ENCODE results near the gene CSRP2.

The CSRP2 gene

GRCh38 chr12:76878899-76879709 is at the start of gene CSRP2:
TSS of gene CSRP2 (minus strand) at chr12:76879019. CDS start at chr12:76866260, 12,759 bp downstream.
- no peaks in the 10 kb centered on the region for H3K27me3 ChIP-seq (ENCODE audit: control insufficient read depth, insufficient read depth, low read length)
- no peaks in the 10 kb centered on the region for H3K9me3 ChIP-seq (ENCODE audit: control insufficient read depth, insufficient read depth, low read depth, low read length)
- H3K27ac ChIP-seq (ENCODE audit: low read depth, low read length): peak within 1 kb of the TSS; percentile 91
- H3K4me3 ChIP-seq (ENCODE audit: low read depth, low read length): peak within 1 kb of the TSS; percentile 77
- peak within 1 kb of the TSS; percentile 91 for H3K9ac ChIP-seq (ENCODE audit: low read length)
- H3K4me1 ChIP-seq (ENCODE audit: control insufficient read depth, insufficient read depth, low read length): peaks cover 28% of the 10 kb centered on the region
- H3K36me3 ChIP-seq (ENCODE audit: control insufficient read depth, insufficient read depth, low read length): no peaks in the 10 kb centered on the region

GRCh38 chr12:76927170-76927784 is 48.5 kb upstream of the CSRP2 start:
- Histone ChIP-seq H3K9me3 (ENCODE audit: control insufficient read depth, insufficient read depth, low read depth, low read length) (no peaks in the 10 kb centered on the region), H3K4me3 (ENCODE audit: low read depth, low read length) (no peak overlapping the region), H3K9ac (ENCODE audit: low read length) (no peak overlapping the region), H3K27ac (ENCODE audit: low read depth, low read length) (no peak overlapping the region), H3K4me1 (ENCODE audit: control insufficient read depth, insufficient read depth, low read length) (no peaks in the 10 kb centered on the region), H3K27me3 (ENCODE audit: control insufficient read depth, insufficient read depth, low read length) (no peaks in the 10 kb centered on the region), H3K36me3 (ENCODE audit: control insufficient read depth, insufficient read depth, low read length) (no peaks in the 10 kb centered on the region)

- Histone ChIP-seq H3K4me1 (ENCODE audit: control insufficient read depth, insufficient read depth, low read length) (peaks cover 13% of the 10 kb centered on the region), H3K9me3 (ENCODE audit: control insufficient read depth, insufficient read depth, low read depth, low read length) (no peaks in the 10 kb centered on the region), H3K4me3 (ENCODE audit: low read depth, low read length) (no peak overlapping the region), H3K27ac (ENCODE audit: low read depth, low read length) (no peak overlapping the region), H3K27me3 (ENCODE audit: control insufficient read depth, insufficient read depth, low read length) (no peaks in the 10 kb centered on the region), H3K9ac (ENCODE audit: low read length) (no peak overlapping the region), H3K36me3 (ENCODE audit: control insufficient read depth, insufficient read depth, low read length) (no peaks in the 10 kb centered on the region)
These were observed 46.3 kb upstream of the CSRP2 start for GRCh38 chr12:76925135-76925534.

- Histone ChIP-seq H3K36me3 (ENCODE audit: control insufficient read depth, insufficient read depth, low read length) (no peaks in the 10 kb centered on the region), H3K9me3 (ENCODE audit: control insufficient read depth, insufficient read depth, low read depth, low read length) (no peaks in the 10 kb centered on the region), H3K4me1 (ENCODE audit: control insufficient read depth, insufficient read depth, low read length) (peaks cover 20% of the 10 kb centered on the region), H3K27ac (ENCODE audit: low read depth, low read length) (no peak overlapping the region), H3K9ac (ENCODE audit: low read length) (no peak overlapping the region), H3K4me3 (ENCODE audit: low read depth, low read length) (no peak overlapping the region), H3K27me3 (ENCODE audit: control insufficient read depth, insufficient read depth, low read length) (no peaks in the 10 kb centered on the region)
These were observed 44.0 kb upstream of the CSRP2 start for GRCh38 chr12:76922866-76923265.

GRCh38 chr12:76921891-76922664 is 43.3 kb upstream of the CSRP2 start:
- peaks cover 20% of the 10 kb centered on the region for H3K4me1 ChIP-seq (ENCODE audit: control insufficient read depth, insufficient read depth, low read length)
- no peak overlapping the region for H3K27ac ChIP-seq (ENCODE audit: low read depth, low read length)
- no peak overlapping the region for H3K4me3 ChIP-seq (ENCODE audit: low read depth, low read length)
- no peak overlapping the region for H3K9ac ChIP-seq (ENCODE audit: low read length)
- no peaks in the 10 kb centered on the region for H3K9me3 ChIP-seq (ENCODE audit: control insufficient read depth, insufficient read depth, low read depth, low read length)
- no peaks in the 10 kb centered on the region for H3K27me3 ChIP-seq (ENCODE audit: control insufficient read depth, insufficient read depth, low read length)
- no peaks in the 10 kb centered on the region for H3K36me3 ChIP-seq (ENCODE audit: control insufficient read depth, insufficient read depth, low read length)

GRCh38 chr12:76921100-76921471 is 42.3 kb upstream of the CSRP2 start:
- H3K4me1 ChIP-seq (ENCODE audit: control insufficient read depth, insufficient read depth, low read length): peaks cover 20% of the 10 kb centered on the region
- H3K9ac ChIP-seq (ENCODE audit: low read length): no peak overlapping the region
- H3K9me3 ChIP-seq (ENCODE audit: control insufficient read depth, insufficient read depth, low read depth, low read length): no peaks in the 10 kb centered on the region
- H3K27ac ChIP-seq (ENCODE audit: low read depth, low read length): no peak overlapping the region
- H3K36me3 ChIP-seq (ENCODE audit: control insufficient read depth, insufficient read depth, low read length): no peaks in the 10 kb centered on the region
- no peak overlapping the region for H3K4me3 ChIP-seq (ENCODE audit: low read depth, low read length)
- no peaks in the 10 kb centered on the region for H3K27me3 ChIP-seq (ENCODE audit: control insufficient read depth, insufficient read depth, low read length)

- H3K36me3 ChIP-seq (ENCODE audit: control insufficient read depth, insufficient read depth, low read length): no peaks in the 10 kb centered on the region
- no peak overlapping the region for H3K27ac ChIP-seq (ENCODE audit: low read depth, low read length)
- H3K9me3 ChIP-seq (ENCODE audit: control insufficient read depth, insufficient read depth, low read depth, low read length): no peaks in the 10 kb centered on the region
- H3K4me3 ChIP-seq (ENCODE audit: low read depth, low read length): no peak overlapping the region
- no peak overlapping the region for H3K9ac ChIP-seq (ENCODE audit: low read length)
- H3K27me3 ChIP-seq (ENCODE audit: control insufficient read depth, insufficient read depth, low read length): no peaks in the 10 kb centered on the region
- peaks cover 20% of the 10 kb centered on the region for H3K4me1 ChIP-seq (ENCODE audit: control insufficient read depth, insufficient read depth, low read length)
These were observed 41.6 kb upstream of the CSRP2 start for GRCh38 chr12:76920172-76921099.

- H3K9me3 ChIP-seq (ENCODE audit: control insufficient read depth, insufficient read depth, low read depth, low read length): no peaks in the 10 kb centered on the region
- no peak overlapping the region for H3K27ac ChIP-seq (ENCODE audit: low read depth, low read length)
- no peak overlapping the region for H3K4me3 ChIP-seq (ENCODE audit: low read depth, low read length)
- no peaks in the 10 kb centered on the region for H3K36me3 ChIP-seq (ENCODE audit: control insufficient read depth, insufficient read depth, low read length)
- H3K9ac ChIP-seq (ENCODE audit: low read length): no peak overlapping the region
- no peaks in the 10 kb centered on the region for H3K27me3 ChIP-seq (ENCODE audit: control insufficient read depth, insufficient read depth, low read length)
- peaks cover 20% of the 10 kb centered on the region for H3K4me1 ChIP-seq (ENCODE audit: control insufficient read depth, insufficient read depth, low read length)
These were observed 40.8 kb upstream of the CSRP2 start for GRCh38 chr12:76919383-76920171.

GRCh38 chr12:76916170-76916540 is 37.3 kb upstream of the CSRP2 start:
- Histone ChIP-seq H3K4me1 (ENCODE audit: control insufficient read depth, insufficient read depth, low read length) (peaks cover 26% of the 10 kb centered on the region), H3K27me3 (ENCODE audit: control insufficient read depth, insufficient read depth, low read length) (no peaks in the 10 kb centered on the region), H3K36me3 (ENCODE audit: control insufficient read depth, insufficient read depth, low read length) (no peaks in the 10 kb centered on the region), H3K4me3 (ENCODE audit: low read depth, low read length) (no peak overlapping the region), H3K9ac (ENCODE audit: low read length) (no peak overlapping the region), H3K27ac (ENCODE audit: low read depth, low read length) (no peak overlapping the region), H3K9me3 (ENCODE audit: control insufficient read depth, insufficient read depth, low read depth, low read length) (no peaks in the 10 kb centered on the region)
